Left renal cortex interstitium (tissue), 4 donors: ENCODE data around the gene LTV1. TPM values are rescaled to one million over a fixed set of nuclear protein-coding genes. Genes with fewer than 3 reads are reported as not detected.
"Not testable (repeated sequence)": the region's sequence is repeated elsewhere in the genome, so short reads cannot be mapped to it uniquely, and the experiment has no call there.

ENCODE experiments used
- DNase-seq, 4 donors: peaks; one replicate each; pipeline ENCODE4 v3.0.0-alpha.2; 2013; ENCODE audit warnings: low read depth in 4 of 4, low spot score in 2 of 4, missing footprints in 1 of 4
- polyA plus RNA-seq, 4 donors: library from polyadenylated mRNA; unstranded; fragments of 120-200 nt; gene quantifications; one replicate each; pipeline ENCODE4 v1.2.1, GENCODE V29; 2013; ENCODE audit not compliant: insufficient read length in 4 of 4

Gene LTV1, protein sequence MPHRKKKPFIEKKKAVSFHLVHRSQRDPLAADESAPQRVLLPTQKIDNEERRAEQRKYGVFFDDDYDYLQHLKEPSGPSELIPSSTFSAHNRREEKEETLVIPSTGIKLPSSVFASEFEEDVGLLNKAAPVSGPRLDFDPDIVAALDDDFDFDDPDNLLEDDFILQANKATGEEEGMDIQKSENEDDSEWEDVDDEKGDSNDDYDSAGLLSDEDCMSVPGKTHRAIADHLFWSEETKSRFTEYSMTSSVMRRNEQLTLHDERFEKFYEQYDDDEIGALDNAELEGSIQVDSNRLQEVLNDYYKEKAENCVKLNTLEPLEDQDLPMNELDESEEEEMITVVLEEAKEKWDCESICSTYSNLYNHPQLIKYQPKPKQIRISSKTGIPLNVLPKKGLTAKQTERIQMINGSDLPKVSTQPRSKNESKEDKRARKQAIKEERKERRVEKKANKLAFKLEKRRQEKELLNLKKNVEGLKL
- 10 to 100 TPM; 34.3 to 45.2 (median 38.8) TPM for polyA plus RNA-seq

DNA sequence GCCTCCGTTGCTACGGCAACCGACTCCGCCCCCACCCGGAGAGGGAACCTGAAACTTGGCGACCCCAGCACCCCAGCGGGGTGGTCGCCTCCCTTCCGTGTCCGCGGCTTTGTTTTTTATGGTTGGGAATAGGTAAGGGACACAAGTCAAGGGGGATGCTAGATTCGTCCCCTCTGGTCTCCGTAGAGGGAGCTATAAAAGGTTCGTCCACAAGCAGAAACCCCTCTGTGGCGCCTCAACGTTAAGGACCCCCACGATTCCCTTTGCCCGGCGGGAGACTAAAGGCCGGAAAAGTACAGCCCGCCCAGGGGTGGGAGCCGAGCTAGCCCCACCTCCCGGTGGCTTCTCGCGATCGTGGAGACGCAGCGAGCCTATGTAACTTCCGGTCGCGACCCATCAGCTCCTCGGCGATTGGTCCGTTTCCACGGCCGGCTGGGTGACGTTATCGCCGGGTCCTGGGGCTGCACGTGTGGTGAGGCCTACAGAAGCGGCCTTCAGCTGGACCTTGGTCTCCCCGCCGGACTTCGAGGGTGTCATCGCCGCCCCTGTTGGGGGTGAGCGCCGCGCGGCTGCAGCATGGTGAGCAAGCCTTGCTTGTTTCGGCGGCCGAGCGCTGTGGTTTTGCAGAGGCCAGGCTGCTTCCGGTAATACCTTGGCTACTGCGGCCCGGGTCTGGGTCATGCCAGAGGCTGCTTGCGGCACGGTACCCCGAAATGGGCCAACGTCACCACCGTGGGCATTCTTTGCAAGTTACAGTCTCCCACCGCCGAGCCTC is at the start of gene LTV1:
Gene LTV1 (plus strand): TSS at position 437 of the 775 bp plus-strand sequence. CDS start 140 bp downstream, at position 577.
- DNase-seq, result peak; percentile 94 to 97 (median 94)

DNA sequence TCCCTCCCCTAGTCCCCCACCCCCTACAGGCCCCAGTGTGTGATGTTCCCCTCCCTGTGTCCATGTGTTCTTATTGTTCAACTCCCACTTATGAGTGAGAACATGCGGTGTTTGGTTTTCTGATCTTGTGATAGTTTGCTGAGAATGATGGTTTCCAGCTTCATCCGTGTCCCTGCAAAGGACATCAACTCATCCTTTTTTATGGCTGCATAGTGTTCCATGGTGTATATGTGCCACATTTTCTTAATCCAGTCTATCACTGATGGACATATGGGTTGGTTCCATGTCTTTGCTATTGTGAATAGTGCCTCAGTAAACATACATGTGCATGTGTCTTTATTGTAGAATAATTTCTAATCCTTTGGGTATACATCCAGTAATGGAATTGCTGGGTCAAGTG is 46.6 kb upstream of the LTV1 start:
- not testable (repeated sequence) for DNase-seq

DNA sequence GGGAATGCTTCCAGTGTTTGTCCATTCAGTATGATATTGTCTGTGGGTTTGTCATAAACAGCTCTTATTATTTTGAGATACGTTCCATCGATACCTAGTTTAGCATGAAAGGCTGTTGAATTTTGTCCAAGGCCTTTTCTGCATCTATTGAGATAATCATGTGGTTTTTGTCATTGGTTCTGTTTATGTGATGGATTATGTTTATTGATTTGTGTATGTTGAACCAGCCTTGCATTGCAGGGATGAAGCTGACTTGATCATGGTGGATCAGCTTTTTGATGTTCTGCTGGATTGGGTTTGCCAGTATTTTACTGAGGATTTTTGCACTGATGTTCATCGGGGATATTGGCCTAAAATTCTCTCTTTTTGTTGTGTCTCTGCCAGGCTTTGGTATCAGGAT is 44.7 kb upstream of the LTV1 start:
- DNase-seq, result not testable (repeated sequence)

DNA sequence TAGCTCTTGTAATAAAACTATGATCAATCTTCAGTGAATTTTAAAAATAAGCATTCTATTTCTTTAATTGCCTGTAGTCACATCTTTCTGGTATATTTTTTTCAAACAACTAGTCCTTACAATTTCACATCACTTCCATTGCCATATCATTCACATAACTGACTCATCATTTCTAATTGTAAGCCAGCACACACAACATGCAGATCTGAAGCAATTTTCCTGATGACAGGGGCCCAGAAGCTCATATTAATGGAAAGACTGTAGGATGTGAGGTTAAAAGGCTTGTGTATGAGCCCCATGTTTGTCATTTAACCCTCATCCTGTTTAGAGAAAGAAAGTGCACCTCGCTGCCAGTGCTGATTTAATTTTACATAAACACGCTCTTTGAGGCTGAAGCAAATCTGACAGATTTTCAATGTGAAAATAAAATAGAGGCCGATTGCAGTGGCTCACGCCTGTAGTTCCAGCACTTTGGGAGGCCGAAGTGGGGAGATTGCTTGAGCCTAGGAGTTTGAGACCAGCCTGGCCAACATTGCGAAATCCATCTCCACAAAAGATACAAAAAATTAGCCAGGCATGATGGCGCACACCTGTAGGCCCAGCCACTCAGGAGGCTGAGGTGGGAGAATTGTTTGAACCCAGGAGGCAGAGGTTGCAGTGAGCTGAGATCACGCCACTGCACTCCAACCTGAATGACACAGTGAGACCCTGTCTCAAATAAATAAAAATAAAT is 40.1 kb upstream of the LTV1 start:
- no peak for DNase-seq

DNA sequence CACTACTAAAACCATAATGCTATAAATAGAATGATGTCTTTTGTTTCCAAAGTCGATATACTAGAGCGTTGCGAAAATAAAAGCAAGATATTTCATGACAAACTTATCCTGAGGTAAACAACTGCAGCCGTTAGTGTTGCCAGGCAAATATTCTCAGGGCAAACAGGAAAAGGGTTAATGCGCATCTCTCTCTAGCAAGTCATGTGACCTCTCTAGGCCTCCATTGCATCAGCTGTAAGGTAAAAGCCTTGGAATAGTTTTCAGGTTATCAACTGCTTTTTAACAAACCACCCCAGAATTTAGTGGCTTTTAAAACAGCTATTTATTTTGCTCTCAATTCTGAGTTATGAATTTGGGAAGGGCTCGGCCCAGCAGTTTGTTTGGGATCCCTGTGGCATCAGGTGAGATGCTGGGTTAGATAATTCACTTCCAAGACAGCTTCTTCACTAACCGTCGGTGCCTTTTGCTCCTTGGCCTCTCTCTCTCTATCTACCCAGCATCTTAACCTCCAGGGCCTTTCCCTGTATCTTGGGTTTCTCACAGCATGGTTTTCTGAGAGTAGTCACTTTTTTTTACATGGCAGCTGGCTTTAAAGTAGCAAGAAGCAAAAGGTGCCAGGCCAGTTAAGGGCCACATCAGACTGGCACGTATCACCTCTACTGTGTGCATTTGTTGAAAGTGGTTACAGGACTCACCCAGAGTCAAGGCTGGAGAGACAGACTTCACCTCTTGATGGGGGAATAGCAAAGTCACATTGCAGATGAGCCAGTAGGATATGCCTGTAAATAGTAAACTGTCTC is 39.2 kb upstream of the LTV1 start:
- no peak for DNase-seq

DNA sequence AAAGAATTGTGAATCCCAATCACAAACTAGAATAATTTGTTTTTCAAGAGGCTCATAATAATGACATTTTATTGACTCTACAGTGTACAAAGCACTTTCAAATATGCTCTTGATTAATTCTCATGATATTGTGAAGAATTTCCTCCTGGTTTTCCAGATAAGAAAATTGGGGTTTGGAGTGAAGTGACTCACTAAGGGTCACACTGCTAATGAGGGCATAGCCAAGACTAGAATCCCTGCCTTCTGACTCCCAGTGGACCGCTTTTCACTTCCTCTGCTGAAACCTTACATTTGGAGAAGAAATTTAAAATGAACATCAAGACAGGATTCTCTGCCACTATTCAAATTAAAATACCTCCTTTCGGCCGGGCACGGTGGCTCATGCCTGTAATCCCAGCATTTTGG is 38.3 kb upstream of the LTV1 start:
- DNase-seq, result no peak

DNA sequence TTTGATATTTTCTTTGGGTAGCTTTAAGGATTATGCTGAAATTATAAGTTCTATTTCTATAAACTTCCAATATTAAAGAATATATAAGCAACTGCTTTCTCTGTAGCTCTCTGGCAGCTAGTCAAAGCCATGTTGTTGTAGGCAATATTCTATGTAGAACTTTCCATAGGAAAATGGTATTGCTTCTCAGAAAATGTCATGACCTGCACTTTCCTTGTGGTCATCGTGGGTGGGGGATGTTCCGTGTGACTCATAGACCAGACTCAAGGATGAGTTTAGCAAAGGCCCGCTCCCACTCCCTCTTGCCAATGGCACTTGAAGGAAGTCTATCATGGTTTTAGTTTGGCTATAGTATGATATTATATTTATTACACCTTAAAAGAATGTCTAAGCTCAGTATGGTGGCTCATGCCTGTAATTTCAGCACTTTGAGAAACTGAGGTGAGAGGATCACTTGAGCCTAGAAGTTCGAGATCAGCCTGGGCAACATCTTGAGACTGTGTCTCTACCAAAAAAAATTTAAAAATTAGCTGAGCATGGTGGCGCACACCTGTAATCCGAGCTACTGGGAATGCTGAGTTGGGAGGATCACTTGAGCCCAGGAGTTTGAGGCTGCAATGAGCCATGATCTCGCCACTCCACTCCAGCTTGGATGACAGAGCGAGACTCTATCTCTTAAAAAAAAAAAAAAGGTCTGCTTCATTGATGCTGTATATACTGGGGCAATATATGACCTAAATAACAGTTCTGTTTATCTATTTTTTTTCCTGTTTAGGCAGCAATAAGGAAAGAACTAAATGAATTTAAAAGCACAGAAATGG is 36.6 kb upstream of the LTV1 start:
- no peak for DNase-seq

DNA sequence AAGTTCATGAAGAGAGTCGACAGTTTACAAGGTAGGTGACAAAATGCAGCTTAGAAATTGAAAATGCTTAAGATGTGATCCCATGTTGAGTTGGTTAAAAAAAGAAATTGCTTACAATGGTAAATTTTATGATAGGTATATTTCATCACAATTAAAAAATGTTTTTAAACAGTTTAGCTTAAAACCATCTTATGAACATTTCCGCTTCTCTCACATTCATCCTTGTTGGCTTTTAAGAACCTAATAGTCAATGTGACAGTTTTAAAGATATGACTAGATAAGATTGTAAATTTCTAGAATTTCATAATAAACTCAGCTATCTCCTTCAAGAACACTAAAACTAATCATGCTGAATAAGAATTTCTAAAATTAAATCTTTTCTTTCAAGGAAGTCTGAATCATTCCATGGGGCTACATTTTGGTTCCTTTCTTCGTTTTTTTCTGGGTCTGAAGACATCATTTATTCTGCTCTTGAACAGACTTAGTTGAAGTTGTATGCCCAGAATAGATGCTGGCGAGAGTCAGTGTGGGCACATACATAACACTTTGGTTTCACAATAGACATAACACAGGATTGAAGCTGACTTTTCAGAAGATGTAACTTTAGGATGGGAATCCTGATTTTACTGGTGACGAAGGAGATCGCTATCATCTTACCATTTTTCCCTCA is 35.9 kb upstream of the LTV1 start:
- no peak for DNase-seq

DNA sequence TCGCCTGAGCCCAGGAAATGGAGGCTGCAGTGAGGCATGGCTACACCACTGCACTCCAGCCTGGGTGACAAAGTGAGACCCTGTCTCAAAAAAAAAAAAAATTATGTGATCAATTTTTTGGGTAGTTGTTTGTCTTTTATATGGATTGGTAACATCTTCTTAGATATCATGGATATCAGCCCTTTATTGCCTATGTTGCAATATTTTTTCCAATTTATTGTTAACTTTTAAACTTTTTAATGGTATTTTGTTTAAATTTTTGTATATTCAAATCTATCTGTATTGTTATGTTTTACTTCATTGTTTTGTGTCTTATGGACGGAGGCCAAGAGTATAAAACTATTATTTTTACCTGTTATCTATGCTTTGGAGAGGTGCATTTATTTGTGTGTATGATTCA is 32.4 kb upstream of the LTV1 start:
- no peak for DNase-seq

DNA sequence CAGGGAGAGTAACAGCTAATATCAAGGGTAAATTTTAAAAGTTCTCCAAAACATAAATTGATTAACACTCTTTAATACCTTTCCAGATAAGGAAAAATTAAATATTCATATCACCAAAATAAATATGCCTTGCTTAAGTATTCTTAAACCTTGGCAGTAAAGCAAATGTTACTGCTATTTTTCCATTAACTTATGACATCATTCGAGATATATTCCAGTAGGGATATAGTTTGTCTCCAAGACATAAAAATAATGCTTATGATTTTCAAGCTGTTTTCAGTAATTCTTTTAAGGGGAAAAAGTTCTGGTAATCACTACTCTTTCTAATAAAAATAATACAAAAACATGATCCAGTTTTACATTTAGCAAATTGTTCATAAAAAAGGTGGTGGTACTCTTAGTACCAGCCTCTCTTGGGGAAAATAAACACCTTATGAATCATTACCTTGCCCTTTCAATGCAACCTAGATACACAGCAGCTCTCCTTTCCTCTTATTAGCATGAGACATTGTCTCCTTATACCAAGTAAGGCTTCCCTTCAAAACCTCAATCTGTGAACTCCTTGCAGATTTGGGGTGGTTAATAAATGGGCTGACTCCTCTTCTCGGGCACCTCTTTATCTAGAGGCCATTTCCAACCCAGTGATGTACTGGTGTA is 31.5 kb upstream of the LTV1 start:
- no peak for DNase-seq

DNA sequence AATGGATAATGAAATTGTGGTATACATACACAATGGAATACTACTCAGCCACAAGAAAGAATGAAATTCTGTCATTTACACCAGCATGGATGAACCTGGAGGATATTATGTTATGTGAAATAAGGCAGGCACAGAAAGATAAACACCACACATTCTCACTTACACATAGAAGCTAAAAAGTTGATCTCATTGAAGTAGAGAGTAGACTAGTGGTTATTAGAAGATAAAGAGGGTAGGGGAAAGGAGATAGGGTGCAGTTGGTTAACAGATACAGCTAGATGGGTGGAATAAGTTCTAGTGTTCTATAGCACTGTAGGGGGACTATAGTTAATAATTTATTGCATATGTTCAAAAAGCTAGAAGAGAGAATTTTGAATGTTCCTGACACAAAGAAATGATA is 25.5 kb upstream of the LTV1 start:
- no peak for DNase-seq

DNA sequence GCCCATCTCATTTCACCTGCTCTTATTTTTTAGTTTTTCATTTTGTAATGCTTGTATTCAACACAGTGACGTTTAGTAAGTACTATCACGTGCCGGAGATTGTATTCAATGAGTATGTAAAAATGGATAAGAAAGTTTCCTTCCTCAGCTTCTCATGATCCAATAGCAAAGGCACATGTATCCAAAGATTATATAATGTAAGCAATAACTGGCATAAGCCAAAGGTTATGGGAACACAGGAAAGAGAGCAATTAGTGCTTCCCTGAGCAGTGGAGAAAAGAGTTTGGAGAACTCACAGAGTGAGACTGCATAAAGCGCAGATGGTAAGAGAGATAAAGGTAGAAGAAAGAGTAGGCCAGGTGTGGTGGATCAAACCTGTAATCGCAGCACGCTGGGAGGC is 21.8 kb upstream of the LTV1 start:
- DNase-seq, result no peak

DNA sequence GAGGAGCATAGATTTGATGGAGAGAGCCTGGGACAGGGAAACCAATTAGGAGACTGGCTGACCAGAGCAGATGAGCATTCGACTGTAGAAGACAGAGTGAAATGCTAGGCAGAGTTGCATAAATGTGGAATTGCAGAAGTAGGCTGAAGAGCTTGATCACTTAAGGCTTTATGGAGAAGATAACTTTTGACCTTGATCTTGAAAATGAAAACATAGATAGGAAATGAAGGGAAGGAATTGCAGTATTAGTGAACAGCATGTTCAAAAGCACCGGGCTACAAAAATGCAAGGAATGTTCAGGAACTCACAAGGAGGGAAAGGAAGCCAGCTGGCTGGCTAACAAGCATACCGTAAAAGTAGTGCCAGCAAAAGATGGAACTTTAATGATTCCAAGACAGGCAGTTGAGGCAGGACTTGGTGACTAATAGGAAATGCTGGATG is 20.5 kb upstream of the LTV1 start:
- no peak for DNase-seq

DNA sequence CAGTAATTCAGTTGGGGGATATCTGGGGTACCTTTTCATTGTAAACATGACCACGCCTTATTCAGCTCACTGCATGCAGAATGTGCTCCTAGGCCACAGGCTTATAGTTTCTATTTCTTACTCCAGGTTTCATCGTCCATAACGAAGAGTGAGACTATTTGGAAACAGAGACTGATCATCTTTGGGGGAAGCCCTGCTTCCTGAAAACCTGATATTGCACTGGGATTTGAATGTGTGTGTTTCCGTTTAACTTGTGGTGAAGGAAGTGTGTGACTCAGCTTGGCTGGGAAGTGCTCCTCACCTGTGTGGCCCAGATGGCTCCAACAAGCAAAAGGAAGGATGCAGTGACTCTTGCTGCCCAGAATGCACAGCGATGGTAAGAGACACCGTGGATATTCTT is 19.6 kb upstream of the LTV1 start:
- DNase-seq, result no peak

DNA sequence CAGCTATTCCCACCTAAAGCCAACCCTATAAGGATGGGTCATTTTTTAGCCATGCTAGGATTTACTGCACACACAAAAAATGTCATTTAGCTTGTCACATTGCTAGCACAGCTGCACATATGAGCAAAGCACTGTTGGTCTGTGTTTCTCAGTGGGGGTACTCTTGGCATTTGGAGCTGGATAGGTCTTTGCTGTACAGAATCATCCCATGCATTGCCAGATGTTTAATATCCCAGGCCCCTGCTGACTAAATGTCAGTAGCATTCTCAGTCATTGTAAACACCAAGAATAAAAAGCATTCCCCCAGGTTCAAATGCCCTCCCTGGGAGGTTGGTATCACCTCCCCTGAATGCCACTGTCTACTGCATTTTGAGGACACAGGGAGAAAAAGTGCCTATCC is 14.6 kb upstream of the LTV1 start:
- no peak for DNase-seq

DNA sequence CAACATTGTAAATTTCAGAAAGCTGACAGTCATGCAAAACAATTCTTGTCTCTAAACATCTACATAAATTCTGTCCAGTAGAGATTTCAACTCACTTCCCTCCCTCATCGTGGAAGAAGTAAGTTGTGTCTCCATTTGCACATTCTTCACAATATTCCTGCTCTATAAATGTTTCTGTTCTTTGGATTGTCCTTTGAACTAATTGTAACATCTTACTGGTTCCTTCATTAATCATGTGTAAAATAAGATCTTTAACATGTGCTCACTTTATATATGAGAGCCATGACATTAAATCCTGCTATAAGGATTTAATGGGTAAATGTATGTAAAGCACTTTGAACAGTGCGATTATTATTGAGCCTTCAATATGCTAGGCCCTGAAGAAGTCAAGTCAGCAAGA is 7.0 kb upstream of the LTV1 start:
- DNase-seq, result no peak

DNA sequence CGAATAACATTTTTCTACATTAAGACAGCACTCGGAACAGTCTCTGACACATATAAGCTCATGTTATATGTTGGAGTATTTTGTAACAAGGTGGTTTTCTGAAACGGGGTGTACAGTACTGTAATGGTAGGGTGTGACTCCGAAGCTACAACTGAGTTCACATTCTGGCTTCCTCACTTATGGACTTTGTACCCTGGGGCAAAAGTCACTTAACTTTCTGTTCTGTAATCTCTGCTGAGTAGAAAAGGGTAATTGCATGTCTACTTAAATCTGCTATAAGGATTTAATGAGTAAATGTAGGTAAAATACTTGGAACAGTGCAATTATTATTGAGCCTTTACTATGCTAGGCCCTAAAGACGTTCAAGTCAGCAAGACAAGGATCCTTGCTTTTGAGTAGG is 4.7 kb upstream of the LTV1 start:
- DNase-seq, result no peak

DNA sequence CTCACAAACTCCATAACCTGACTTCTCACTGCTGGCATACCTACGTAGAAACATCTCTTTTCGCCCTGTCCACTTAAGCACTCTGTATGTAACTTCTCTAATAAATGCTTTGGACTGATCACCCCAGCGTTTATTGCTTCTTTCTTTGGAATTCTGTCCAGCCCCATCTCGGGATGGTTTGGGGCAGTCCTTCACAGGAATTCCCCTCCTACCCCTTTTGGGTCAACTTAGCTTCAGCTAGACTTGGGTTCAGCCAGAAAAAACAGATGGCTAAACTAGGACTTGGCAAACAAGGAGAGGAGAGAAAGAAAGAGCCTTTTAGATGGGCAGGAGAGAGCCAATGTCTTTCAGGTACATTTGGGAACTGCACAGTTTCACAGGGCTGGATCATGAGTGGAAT is 3.9 kb upstream of the LTV1 start:
- no peak for DNase-seq
